Motor neuron (in vitro differentiated cells): ENCODE data around the gene MAP1B. TPM values are rescaled to one million over a fixed set of nuclear protein-coding genes. Genes with fewer than 3 reads are reported as not detected.

Experiments
- ATAC-seq, 8 experiments: fragments of 200-7000 bp; cut with Tn5 transposase; replicated peaks in 6 of 8; 2 replicates each; pipeline ENCODE4 v1.8.0; 2021; ENCODE audit warnings: mild to moderate bottlenecking in 8 of 8, moderate library complexity in 8 of 8
- H3K27ac ChIP-seq, 2 donors: fragments of 250-450 bp; sonication (Bioruptor Pico); 2 replicates each; pipeline ENCODE4 v1.9.0; 2021; ENCODE audit warnings: antibody characterized with exemption in 2 of 2, mild to moderate bottlenecking in 2 of 2, moderate library complexity in 1 of 2
- H3K4me1 ChIP-seq, 2 donors: fragments of 250-450 bp; sonication (Bioruptor Pico); replicated peaks in 1 of 2; 2 replicates each; pipeline ENCODE4 v1.6.1; 2021; ENCODE audit warnings: antibody characterized with exemption in 2 of 2, mild to moderate bottlenecking in 2 of 2, moderate library complexity in 1 of 2
- H3K4me3 ChIP-seq, 5 donors: fragments of 250-450 bp; sonication (Bioruptor Pico); 2 replicates each; pipeline ENCODE4 v1.9.0; 2021; ENCODE audit warnings: antibody characterized with exemption in 5 of 5, mild to moderate bottlenecking in 5 of 5, moderate library complexity in 4 of 5
- WGBS, 10 experiments: fragments of 450-650 bp; shearing (Covaris generic); methylation state at CpG; one replicate each; pipeline ENCODE4 v1.0.0; 2022; 5-methylcytosine and 5-hydroxymethylcytosine counted together
- in situ Hi-C, 9 experiments: fragments of 400-800 bp; cut with MboI; loops; one replicate each; pipeline ENCODE4 v1.15.0; 2021; ENCODE audit warnings: low sequenced_read_pairs in 9 of 9, low pct_unique_long_range_greater_than_20kb in 2 of 9; ENCODE audit not compliant: unreplicated experiment in 9 of 9
- total RNA-seq, 8 experiments: library from RNA; unstranded; fragments of 300-600 nt; gene quantifications; 2 replicates each; pipeline versions ENCODE4 v1.2.3 to v1.2.4, GENCODE V29; 2022

Gene MAP1B
- total RNA-seq, 8 experiments from 2014 or later: 36.3 to 576 (median 371) TPM

- WGBS, 10 experiments: 2 to 100% (median 88%) methylated on average over 4 to 8 of the region's 8 CpGs
- ATAC-seq: peak in 1 of 8 experiments; percentile 8
- peaks cover 58 to 59% of the 10 kb centered on the region in 2 donors for H3K4me1 ChIP-seq
- H3K27ac ChIP-seq: no peak overlapping the region
- in situ Hi-C loops: loop anchor here in 3 of 9 experiments (25.0 kb wide), 3 partner anchors 173 to 698 kb away; partner anchors contain the start of genes MRPS27 (in 2 of the 3) and PTCD2 (in 2 of the 3)
- H3K4me3 ChIP-seq: no peak overlapping the region
Measured at GRCh38 chr5:72138943-72139521, 31.8 kb downstream of the MAP1B start.

- 80 to 100% (median 90%) methylated on average over 1 to 7 of the region's 7 CpGs; no CpG with 5 or more reads in 1 of the 10 experiments for WGBS, 10 experiments
- no peak for ATAC-seq
- in situ Hi-C loops: loop anchor here in 3 of 9 experiments (25.0 kb wide), 3 partner anchors 172 to 697 kb away; partner anchors contain the start of genes MRPS27 (in 2 of the 3) and PTCD2 (in 2 of the 3)
- H3K4me3 ChIP-seq: no peak overlapping the region
- peaks cover 56 to 58% of the 10 kb centered on the region in 2 donors for H3K4me1 ChIP-seq
- H3K27ac ChIP-seq: no peak overlapping the region
Measured at GRCh38 chr5:72140711-72141110, 33.4 kb downstream of the MAP1B start.

DNA sequence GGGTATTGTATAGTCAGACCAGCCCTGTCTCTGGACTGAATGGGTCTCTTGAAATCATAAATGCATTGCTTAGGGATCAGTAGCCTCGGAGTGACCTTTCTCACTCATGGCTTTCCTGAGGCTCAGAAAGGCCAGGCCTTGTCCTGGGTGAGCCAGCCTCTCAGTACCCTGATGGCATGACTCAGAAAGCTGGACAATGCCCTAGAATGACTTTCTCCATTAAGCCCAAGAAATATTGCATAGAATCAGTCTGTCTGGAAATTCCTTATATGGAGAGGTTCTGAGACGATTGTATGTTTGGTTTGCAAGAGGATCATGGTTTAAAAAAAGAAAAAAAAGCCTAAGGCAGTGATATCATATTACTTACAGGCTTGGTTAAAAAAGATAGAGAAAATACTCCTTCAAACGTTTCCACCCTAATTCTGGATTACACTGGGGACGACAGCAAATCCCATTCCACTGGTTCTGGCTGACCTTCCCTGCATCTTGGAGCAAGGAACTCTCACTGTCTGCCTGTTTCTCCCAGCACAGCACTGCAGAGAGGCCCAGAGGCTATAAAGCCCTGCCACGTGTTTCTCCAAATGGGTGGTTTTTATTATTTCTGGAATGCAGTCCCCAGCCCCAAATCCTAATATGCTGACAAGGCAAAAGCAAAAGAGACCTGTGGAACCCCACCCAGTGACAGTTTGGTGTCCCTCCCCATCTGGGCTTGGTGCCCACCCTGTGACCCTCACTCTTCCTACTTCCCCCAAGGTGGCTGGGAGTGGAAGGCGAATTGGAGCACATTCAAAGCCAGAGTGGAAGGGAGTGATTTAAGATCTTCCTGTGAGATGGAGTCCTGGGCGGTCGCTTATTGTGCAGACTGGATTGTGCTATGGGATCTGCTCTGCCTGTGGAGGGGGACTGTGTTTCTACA, 34.4 kb downstream of the MAP1B start:
- Histone ChIP-seq H3K4me1 (peaks cover 57 to 64% of the 10 kb centered on the region in 2 donors), H3K4me3 (no peak overlapping the region), H3K27ac (no peak overlapping the region)
- ATAC-seq: peak; percentile 44 to 93 (median 72)
- in situ Hi-C loops: loop anchor here in 3 of 9 experiments (25.0 kb wide), 3 partner anchors 171 to 696 kb away; partner anchors contain the start of genes MRPS27 (in 2 of the 3) and PTCD2 (in 2 of the 3)
- WGBS, 10 experiments: 0 to 83% (median 60%) methylated on average over 1 to 6 of the region's 8 CpGs

DNA sequence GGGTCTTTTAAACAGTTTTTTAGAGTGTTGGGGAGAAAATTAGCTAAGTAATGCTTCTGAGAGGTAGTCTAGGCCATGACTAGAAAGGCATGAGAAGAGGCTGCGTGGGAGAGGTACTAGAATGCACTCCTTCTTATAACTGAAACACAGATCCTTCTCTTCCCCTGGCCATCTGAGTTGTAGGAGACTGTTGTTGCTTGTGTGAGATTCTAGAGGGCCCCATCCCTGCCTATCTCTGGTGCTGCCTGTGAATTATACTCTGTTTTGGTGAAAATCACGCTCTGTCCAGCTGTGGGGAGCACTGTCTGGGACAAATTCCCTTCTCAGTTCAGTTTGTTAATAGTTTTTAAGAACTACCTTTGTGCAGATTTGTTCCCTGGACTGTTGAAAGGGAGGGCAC, 37.5 kb downstream of the MAP1B start:
- Histone ChIP-seq H3K27ac (peak overlapping the region in 1 of 2 donors; percentile 38), H3K4me1 (peaks cover 79 to 86% of the 10 kb centered on the region in 2 donors), H3K4me3 (no peak overlapping the region)
- 39 to 100% (median 50%) methylated on average over 1 to 2 of the region's 2 CpGs; no CpG with 5 or more reads in 5 of the 10 experiments for WGBS, 10 experiments
- in situ Hi-C loops: loop anchor here in 3 of 9 experiments (25.0 kb wide), 3 partner anchors 168 to 693 kb away; partner anchors contain the start of genes MRPS27 (in 2 of the 3) and PTCD2 (in 2 of the 3)
- peak in 4 of 8 experiments; percentile 33 to 39 (median 36) for ATAC-seq

- H3K27ac ChIP-seq: no peak overlapping the region
- WGBS, 10 experiments: 0 to 30% (median 5%) methylated on average over 1 of the region's 1 CpG; no CpG with 5 or more reads in 2 of the 10 experiments
- in situ Hi-C loops: loop anchor here in 3 of 9 experiments (25.0 kb wide), 3 partner anchors 167 to 692 kb away; partner anchors contain the start of genes MRPS27 (in 2 of the 3) and PTCD2 (in 2 of the 3)
- peaks cover 82 to 89% of the 10 kb centered on the region in 2 donors for H3K4me1 ChIP-seq
- H3K4me3 ChIP-seq: no peak overlapping the region
- peak in 5 of 8 experiments; percentile 30 to 75 (median 69) for ATAC-seq
Measured at GRCh38 chr5:72145348-72145747, 38.1 kb downstream of the MAP1B start.

GRCh38 chr5:72146056-72146455, 38.8 kb downstream of the MAP1B start:
- in situ Hi-C loops: loop anchor here in 3 of 9 experiments (25.0 kb wide), 3 partner anchors 166 to 691 kb away; partner anchors contain the start of genes MRPS27 (in 2 of the 3) and PTCD2 (in 2 of the 3)

GRCh38 chr5:72147569-72147968, 40.3 kb downstream of the MAP1B start:
- Histone ChIP-seq H3K4me3 (no peak overlapping the region), H3K4me1 (peaks cover 85 to 92% of the 10 kb centered on the region in 2 donors), H3K27ac (no peak overlapping the region)
- WGBS, 10 experiments: 0 to 64% (median 45%) methylated on average over 1 to 4 of the region's 4 CpGs; no CpG with 5 or more reads in 2 of the 10 experiments
- in situ Hi-C loops: loop anchor here in 3 of 9 experiments (25.0 kb wide), 3 partner anchors 165 to 690 kb away; partner anchors contain the start of genes MRPS27 (in 2 of the 3) and PTCD2 (in 2 of the 3)
- peak in 5 of 8 experiments; percentile 57 to 84 (median 73) for ATAC-seq

More at GRCh38 chr5:72146056-72146455, 38.8 kb downstream of the MAP1B start:
- peaks cover 83 to 95% of the 10 kb centered on the region in 2 donors for H3K4me1 ChIP-seq
- H3K4me3 ChIP-seq: no peak overlapping the region
- 90 to 100% (median 93%) methylated on average over 1 to 3 of the region's 3 CpGs; no CpG with 5 or more reads in 6 of the 10 experiments for WGBS, 10 experiments
- no peak overlapping the region for H3K27ac ChIP-seq
- ATAC-seq: no peak

- ATAC-seq: peak in 1 of 8 experiments; percentile 10
- in situ Hi-C loops: loop anchor here in 3 of 9 experiments (25.0 kb wide), 3 partner anchors 163 to 688 kb away; partner anchors contain the start of genes MRPS27 (in 2 of the 3) and PTCD2 (in 2 of the 3)
- Histone ChIP-seq H3K4me3 (no peak overlapping the region), H3K4me1 (peaks cover 82 to 90% of the 10 kb centered on the region in 2 donors), H3K27ac (no peak overlapping the region)
- 85 to 100% (median 95%) methylated on average over 1 to 2 of the region's 2 CpGs for WGBS, 10 experiments
Measured at GRCh38 chr5:72149742-72150141, 42.5 kb downstream of the MAP1B start.

GRCh38 chr5:72151169-72151568, 43.9 kb downstream of the MAP1B start:
- ATAC-seq: peak in 3 of 8 experiments; percentile 8 to 48 (median 34)

DNA sequence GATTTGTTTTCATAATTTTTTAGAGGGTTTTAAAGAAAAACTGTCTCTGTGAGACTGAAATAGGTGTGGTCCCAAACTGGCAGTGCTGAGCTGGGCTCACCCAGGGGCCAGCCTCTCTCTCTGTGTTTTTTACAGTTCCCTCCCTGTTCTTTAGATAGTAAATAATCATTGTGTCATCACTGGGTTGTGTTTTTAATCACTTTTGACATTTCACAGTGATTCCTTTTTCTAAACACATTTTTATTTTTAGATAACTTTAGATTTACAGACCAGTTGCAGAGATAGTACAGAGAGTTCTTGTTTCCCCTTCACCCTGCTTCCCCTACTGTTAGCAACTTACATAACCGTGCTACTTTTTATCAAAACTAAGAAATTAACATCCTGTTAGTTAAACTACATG, 44.4 kb downstream of the MAP1B start:
- in situ Hi-C loops: no loop called here
- Histone ChIP-seq H3K27ac (no peak overlapping the region), H3K4me1 (peaks cover 74 to 75% of the 10 kb centered on the region in 2 donors), H3K4me3 (no peak overlapping the region)
- ATAC-seq: peak in 3 of 8 experiments; percentile 30 to 92 (median 88)
- 0 to 100% (median 84%) methylated on average over 1 of the region's 1 CpG; no CpG with 5 or more reads in 2 of the 10 experiments for WGBS, 10 experiments

More at GRCh38 chr5:72151169-72151568, 43.9 kb downstream of the MAP1B start:
- H3K27ac ChIP-seq: no peak overlapping the region
- H3K4me1 ChIP-seq: peaks cover 75 to 77% of the 10 kb centered on the region in 2 donors
- in situ Hi-C loops: no loop called here
- no peak overlapping the region for H3K4me3 ChIP-seq

GRCh38 chr5:72152545-72152944, 45.3 kb downstream of the MAP1B start:
- in situ Hi-C loops: no loop called here
- Histone ChIP-seq H3K4me1 (peaks cover 74% of the 10 kb centered on the region in 2 donors), H3K27ac (no peak overlapping the region), H3K4me3 (no peak overlapping the region)
- ATAC-seq: no peak
- 72 to 100% (median 82%) methylated on average over 1 to 8 of the region's 8 CpGs; no CpG with 5 or more reads in 3 of the 10 experiments for WGBS, 10 experiments

DNA sequence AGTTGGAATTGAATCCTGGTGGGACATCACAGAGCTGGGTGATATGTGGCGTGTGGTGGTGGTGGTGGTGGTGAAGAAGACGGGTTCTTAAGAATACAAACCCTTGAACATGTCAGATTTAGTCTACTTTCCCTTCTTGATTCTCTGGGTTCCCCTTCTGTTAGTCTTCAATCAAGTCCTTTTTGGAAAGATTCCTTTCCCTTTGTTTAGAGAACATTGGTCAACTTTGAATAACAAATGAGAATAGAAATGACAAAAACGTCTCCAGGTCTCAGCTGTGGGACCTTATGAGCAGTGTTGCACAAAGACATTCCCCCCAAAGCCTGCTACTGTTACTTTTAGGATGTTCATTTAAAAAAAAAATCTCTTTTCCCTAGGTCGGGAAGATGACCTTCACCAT, 46.3 kb downstream of the MAP1B start:
- in situ Hi-C loops: no loop called here
- 30 to 100% (median 74%) methylated on average over 1 to 4 of the region's 4 CpGs for WGBS, 10 experiments
- Histone ChIP-seq H3K4me3 (no peak overlapping the region), H3K4me1 (peaks cover 67 to 70% of the 10 kb centered on the region in 2 donors), H3K27ac (no peak overlapping the region)
- no peak for ATAC-seq
